GM21619 (cell line): ENCODE data around the gene CD38.
"Not testable (repeated sequence)": the region's sequence is repeated elsewhere in the genome, so short reads cannot be mapped to it uniquely, and the experiment has no call there.

ENCODE experiments used
- ATAC-seq: cut with Tn5 transposase; IDR thresholded peaks from one replicate; pipeline ENCODE4 v1.9.1; 2021; ENCODE audit not compliant: unreplicated experiment

CD38 gene

GRCh38 chr4:15794905-15795304 is 16.8 kb downstream of the CD38 start:
- ATAC-seq: no peak

DNA sequence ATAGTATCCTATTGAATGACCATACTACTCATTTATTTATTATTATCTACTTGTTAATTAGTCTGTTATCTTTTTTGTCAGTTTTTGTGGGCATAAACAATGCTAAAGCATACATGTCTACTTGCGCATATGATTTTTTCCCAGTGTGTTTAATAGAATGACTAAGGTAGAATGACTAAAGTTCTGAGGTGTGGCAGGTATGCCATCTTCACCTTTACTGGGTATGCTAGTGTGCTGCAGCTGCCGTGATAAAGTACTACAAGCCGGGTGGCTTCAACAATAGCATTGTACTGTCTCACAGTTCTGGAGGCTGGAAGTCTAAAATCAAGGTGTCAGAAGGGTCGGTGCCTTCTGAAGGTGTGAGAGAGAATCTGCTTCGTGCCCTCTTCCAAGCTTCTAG is 19.2 kb downstream of the CD38 start:
- no peak for ATAC-seq

DNA sequence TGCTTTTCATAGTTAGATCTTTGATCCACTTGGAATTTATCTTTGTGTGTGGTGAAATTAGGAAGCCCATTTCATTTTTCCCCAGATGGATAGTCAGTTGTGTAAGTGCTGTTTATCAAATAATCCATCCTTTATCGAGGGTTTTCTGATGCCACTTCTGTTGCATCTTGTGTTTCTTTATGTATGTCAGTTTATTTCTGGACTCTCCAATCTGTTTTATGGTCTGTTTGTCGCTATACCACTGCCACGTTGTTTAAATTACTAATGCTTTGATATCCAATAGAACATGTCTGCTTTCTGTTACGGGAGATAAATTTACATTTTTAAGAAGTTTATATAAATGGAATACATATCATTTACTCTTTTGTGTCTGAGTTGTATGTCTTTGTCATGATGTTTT is 21.0 kb downstream of the CD38 start:
- ATAC-seq: no peak

DNA sequence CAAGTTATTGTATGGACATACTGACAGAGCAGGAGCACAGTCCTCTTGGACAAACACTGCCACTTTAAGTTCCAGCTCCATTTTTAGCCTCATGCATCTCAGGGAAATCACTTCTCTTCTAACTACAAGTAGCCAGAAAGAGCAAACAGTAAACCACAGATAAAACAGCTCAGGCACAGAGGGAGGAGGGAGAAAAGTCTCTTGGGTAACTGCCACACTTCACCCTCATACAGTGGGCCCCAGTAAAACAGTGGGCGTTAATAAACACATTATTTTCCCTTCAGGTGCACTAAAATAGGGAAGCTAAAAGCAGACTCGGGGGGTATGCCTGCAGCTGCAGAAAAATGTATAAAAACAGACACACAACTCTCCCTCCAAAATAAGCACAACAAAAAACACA is 21.6 kb downstream of the CD38 start:
- no peak for ATAC-seq

DNA sequence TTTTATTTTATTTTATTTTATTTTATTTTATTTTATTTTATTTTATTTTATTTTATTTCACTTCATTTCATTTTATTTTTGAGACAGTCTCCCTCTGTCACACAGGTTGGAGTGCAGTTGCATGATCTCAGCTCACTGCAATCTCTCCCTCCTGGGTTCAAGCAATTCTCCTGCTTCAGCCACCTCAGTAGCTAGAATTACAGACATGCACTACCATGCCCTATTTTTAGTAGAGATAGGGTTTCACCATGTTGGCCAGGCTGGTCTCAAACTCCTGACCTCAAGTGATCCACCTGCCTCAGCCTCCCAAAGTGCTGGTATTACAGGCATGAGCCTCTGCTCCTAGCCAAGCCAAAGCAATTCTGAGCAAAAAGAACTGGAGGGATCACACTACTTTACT is 24.4 kb downstream of the CD38 start:
- not testable (repeated sequence) for ATAC-seq

DNA sequence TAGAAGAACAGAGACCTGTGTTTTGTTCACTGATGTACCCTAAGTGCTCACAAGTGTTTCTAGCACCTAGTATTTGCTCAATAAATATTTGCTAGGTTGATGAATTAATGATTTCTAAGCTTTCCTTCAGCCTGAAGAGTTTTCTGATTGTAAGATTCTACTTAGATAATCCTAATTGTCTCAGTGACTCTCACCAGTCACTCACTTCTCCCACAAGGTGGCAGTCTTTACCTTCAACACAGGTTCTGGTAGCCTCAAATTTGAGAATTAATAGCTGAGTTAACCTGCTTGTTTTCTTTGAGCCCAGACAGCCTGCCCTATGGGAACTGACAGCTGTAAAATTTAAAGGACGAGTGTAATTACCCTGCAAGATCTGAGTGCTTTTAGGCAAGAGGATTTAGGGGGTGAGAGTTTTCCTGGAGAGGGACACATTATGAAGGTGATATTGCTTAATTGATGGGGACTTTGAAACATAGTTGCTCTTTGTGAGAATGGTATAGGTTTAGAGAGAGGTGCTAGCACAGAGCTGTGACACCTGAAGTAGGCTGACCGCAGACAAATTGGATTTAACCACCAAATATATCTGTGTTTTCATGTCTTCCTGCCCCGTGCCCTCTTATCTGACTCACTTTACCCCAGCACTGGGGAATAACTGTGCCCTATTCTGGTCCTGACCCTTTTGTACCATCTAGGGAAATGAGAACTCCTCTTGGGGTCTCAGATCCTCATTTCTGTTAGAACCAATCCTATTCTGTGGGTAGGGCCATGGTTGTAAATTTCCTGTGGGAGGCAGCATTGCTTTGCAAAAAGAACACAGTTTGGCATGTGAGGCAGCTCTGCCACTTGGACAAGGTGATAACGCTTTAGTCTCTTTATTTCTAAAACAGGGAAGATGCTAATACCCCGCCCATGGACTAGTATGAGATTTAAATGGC is 27.7 kb downstream of the CD38 start:
- ATAC-seq: peak; percentile 29

DNA sequence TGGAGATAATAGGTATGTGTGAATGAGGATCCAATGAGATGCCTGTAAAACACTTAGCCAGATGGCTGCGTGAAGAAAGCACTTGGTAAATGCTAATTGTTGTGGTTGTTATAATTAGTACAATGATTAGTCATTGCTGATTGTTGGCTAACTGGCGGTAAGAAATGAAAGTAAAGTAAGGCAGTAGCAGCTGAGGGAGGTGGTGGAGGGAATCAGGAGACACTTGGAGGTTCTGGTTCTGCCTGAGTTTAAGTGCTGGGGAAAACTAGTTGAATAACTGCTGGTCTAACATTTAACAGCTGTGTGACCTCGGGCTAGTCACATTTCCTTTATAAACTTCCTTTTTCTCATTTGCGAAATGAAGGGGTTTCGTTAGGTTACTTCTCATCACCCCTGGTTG is 30.9 kb downstream of the CD38 start:
- peak; percentile 85 for ATAC-seq

DNA sequence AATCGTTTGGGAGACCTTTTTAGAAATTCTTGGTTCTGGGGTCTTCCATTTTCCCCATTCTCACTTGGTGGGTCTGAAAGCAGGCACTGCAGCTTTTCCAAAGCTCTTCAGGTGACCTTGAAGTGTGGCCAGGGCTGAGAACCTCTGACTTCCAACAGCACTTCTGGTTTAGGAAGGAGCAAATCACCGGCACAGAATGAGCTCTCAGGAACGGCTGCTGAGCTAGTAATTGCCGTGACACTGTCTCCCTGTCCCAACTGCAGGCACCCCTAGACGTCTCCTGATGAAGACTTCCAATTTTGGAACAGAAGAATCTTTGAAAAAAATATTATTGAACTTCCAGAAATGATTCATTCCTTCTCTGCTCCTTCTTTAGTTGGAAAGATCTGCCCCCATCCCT is 31.3 kb downstream of the CD38 start:
- ATAC-seq: no peak

DNA sequence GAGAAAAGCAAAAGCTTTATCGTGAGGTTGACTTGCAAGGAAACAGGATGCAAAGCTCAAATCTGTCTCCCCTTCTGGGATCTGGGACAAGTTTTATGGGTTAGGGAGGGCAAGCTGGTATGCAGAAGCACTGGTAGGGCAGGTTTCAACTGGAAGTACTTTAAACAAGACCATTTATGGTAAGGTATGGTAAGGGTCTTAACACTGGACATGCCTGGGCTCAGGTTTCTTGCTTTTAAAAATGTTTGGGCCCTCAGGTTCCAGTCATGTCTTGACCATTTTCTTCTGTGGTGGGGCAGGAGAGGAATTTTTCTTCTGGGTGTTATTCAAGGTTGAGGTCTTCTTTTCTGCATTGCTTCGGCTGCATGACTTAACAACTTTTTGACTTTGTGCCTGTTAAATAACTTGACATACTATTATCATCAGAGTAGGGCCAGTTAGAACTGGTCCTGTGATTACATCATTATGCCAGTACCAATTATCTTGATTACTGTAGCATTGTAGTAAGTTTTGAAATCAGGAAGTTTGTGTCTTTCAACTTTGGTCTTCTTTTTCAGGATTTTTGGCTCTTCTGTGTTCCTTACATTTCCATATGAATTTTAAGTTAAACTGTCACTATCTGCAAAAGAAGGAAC is 33.7 kb downstream of the CD38 start:
- ATAC-seq: no peak

GRCh38 chr4:15832523-15833451 is 54.7 kb downstream of the CD38 start:
- peak; percentile 56 for ATAC-seq

DNA sequence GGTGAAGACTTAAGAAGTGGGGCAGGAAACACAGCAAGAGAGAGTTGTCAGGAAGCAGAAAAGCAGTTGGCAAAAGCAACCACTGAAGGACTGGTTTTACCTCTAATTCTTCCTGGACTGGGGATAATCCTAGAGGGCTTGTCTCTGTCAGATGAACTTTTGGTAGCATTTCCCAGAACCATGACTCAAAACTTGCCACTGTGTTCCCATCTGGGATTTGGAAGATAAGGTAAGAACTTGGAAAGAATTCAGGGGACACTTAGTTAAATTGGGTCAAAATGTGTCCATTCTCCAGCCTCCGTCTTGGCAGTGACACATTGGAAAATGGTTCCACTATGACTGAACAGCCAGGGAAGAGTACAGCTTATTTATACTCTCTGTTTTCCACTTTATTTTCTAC is 55.7 kb downstream of the CD38 start:
- no peak for ATAC-seq

DNA sequence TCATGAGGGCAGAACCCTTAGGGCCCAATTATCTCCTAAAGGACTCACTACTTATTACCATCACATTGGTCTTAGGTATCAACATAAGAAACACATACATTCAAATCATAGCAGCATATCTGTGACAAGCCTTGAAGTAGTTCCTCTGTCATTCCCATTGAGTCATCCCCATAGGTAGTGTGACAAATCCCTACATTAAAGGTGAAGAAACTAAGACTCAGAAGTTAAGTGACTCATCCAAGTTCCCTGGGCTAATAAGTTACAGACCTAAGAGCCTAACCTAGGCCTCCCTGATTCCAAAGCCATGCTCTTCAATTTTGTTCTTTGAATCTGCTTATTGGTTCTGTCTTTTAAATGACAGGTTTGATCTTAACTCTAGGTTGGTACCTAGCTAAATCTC is 58.2 kb downstream of the CD38 start:
- ATAC-seq: peak; percentile 63

GRCh38 chr4:15837591-15837990 is 59.5 kb downstream of the CD38 start:
- ATAC-seq: no peak

GRCh38 chr4:15841194-15841730 is 63.1 kb downstream of the CD38 start:
- ATAC-seq: not testable (repeated sequence)

- no peak for ATAC-seq
These were observed 69.6 kb downstream of the CD38 start for GRCh38 chr4:15847746-15848145.

DNA sequence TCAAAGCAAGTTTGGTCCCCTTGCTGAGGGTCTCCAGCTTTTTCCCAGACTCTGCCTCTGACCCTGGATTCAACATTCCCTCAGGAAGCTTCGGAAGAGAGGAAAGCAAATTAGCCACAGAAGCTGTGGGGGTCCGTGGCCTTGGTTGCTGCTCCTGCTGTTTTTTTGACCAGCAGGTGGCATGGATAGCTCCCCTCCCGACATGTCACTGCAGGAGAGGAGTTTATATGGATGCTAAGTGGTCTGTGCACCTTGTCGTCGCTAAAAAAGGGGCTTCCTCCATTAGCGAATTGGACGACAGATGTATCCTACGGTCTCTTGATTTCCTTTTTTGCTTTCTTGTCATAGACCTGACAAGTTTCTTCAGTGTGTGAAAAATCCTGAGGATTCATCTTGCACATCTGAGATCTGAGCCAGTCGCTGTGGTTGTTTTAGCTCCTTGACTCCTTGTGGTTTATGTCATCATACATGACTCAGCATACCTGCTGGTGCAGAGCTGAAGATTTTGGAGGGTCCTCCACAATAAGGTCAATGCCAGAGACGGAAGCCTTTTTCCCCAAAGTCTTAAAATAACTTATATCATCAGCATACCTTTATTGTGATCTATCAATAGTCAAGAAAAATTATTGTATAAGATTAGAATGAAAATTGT is 70.2 kb downstream of the CD38 start:
- ATAC-seq: no peak

DNA sequence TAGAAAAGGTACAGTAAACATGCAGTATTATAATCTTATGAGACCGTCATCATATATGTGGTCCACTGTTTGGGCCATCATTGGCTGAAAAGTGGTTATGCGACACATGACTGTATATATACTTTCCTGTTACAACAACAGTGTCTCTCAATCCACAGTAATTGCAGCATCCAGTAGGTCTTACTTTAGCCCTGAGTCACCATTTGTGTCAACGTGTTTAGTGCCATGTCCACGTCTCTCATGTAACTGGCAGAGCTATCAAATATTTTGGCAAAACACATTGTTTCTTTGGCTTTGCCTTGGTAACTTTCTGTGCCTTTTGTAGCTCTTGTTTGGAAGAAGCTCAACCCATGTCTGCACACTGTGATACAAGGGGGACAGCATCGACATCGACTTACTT is 73.8 kb downstream of the CD38 start:
- no peak for ATAC-seq

GRCh38 chr4:15852524-15852923 is 74.4 kb downstream of the CD38 start:
- no peak for ATAC-seq

DNA sequence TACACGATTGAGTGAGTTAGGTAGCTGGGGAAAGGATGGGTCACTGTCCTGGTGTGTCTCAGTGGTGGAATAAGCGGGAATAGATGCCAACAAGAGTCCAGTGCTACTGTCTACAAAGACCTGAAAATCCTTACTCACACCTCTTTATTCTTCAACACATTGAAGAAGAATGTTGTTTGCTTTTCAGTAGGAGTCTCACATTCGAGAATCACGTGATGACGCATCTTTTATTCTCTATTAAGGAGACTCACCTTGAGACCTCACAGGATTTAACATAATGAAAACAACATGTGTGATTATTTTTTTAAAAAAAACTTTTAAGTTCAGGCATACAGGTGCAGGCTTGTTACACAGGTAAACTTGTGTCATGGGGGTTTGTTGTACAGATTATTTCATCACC is 75.2 kb downstream of the CD38 start:
- no peak for ATAC-seq

DNA sequence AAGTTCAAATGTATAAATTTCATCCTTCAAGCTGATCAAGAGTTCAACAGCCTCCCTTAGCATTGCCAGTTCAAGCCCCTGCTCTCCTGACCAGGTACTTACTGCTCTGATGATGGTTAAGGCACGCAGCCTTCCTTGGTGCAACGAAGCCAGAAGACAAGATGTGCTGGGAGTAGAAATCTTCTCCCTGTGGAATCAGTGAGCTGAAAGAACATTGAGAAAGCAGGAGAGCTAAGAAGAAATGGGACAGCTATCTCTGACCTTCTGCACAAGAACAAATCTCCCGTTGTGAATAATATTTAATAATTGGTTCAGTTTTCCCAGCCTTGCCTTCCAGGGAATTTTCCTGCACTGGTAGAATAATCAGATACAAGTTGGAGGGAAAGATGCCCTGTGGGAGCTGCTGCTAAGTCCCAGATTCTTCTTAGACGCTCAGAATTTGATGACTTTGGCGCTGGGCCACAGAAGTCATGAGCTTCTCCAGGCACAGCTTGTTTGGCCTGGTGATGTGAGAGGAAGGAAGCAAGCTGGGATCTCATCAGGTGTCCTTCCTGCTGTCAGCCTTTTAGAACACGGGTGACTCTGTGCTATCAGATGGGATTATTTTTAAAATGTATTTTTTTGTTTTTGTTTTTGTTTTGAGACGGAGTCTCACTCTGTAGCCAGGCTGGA is 77.8 kb downstream of the CD38 start:
- no peak for ATAC-seq
